NT2/D1 (cell line): ENCODE results near the gene MACF1.

Experiments used
- DNase-seq: peaks from one replicate; pipeline ENCODE4 v3.0.0-alpha.2; 2011; ENCODE audit warnings: low read depth, low spot score
- H3K27me3 ChIP-seq: 2 replicates; pipeline ENCODE4 v1.6.0; 2011; ENCODE audit warnings: mild to moderate bottlenecking; ENCODE audit not compliant: insufficient read length, insufficient read depth
- H3K36me3 ChIP-seq: 2 replicates; pipeline ENCODE4 v1.6.1; 2011; ENCODE audit warnings: mild to moderate bottlenecking, low read length, mixed read lengths; ENCODE audit not compliant: insufficient read depth, insufficient read length
- H3K4me1 ChIP-seq: 2 replicates; pipeline ENCODE4 v1.5.1; 2011; ENCODE audit not compliant: insufficient read depth, insufficient read length
- H3K4me3 ChIP-seq: 2 replicates; pipeline ENCODE4 v1.5.1; 2011; ENCODE audit warnings: low read depth; ENCODE audit not compliant: insufficient read length
- H3K9ac ChIP-seq: 2 replicates; pipeline ENCODE4 v1.6.0; 2011; ENCODE audit warnings: low read depth; ENCODE audit not compliant: insufficient read length
- H3K9me3 ChIP-seq: 2 replicates; pipeline ENCODE4 v1.5.1; 2011; ENCODE audit warnings: mild to moderate bottlenecking, low read length; ENCODE audit not compliant: insufficient read depth
- SUZ12 ChIP-seq: IDR thresholded peaks from 2 replicates; pipeline ENCODE4 v1.6.1; 2011; ENCODE audit not compliant: insufficient read length, insufficient read depth; ENCODE audit errors: extremely low read depth
- YY1 ChIP-seq: IDR thresholded peaks from 2 replicates; pipeline ENCODE4 v1.6.1; 2011; ENCODE audit not compliant: insufficient read length, insufficient read depth
- ZNF274 ChIP-seq: IDR thresholded peaks from 2 replicates; pipeline ENCODE4 v1.6.1; 2011; ENCODE audit warnings: mild to moderate bottlenecking, low read depth, low read length

Gene MACF1

DNA sequence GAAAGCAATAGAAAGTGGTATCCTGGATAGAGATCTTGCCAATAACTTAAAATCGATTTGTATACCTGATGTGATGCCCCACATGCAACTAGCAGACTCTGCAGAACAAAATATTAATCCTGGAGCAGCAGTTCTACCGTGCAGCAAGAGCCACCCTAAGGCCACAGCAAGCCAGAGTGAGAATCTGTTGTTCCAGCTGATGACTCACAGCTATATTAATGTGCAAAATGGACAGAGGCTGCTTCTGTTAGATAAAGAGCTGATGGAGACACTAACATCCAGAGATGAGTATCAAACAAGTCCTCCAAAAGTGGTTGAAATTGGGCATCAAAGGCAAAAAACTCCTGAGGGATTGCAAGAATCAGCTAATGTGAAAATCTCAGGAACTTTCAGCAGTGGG, 127.8 kb downstream of the MACF1 start:
- H3K9me3 ChIP-seq = no peaks in the 10 kb centered on the region

DNA sequence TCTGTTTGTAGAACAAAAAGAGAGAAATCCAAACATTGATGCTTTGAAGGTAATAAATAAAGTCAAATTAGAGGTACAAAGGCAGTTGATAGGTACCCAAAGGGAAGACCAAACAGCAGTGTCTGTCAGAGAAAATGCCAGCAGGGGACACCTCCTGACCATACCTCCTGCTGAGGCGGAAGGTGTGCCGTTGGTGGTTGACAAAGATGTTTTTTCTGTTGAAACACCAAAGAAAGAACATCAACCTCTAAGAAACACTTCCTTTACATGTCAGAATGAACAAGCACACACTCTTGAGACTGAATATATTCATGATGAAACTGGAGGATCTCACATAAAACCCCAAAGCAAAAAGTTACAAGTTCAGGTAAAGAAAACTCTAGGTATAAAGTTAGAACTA, 128.3 kb downstream of the MACF1 start:
- Histone ChIP-seq H3K36me3 (peaks cover 89% of the 10 kb centered on the region), H3K27me3 (no peaks in the 10 kb centered on the region), H3K9ac (no peak overlapping the region), H3K4me3 (no peak overlapping the region), H3K9me3 (no peaks in the 10 kb centered on the region), H3K4me1 (no peaks in the 10 kb centered on the region)
- DNase-seq = no peak
- TF ChIP-seq SUZ12 (no peak), YY1 (no peak), ZNF274 (no peak)

More for the DNA sequence above, 127.8 kb downstream of the MACF1 start:
- Histone ChIP-seq H3K4me1 (no peaks in the 10 kb centered on the region), H3K36me3 (peaks cover 91% of the 10 kb centered on the region), H3K27me3 (no peaks in the 10 kb centered on the region), H3K9ac (no peak overlapping the region), H3K4me3 (no peak overlapping the region)
- TF ChIP-seq ZNF274 (no peak), SUZ12 (no peak), YY1 (no peak)
- no peak for DNase-seq

DNA sequence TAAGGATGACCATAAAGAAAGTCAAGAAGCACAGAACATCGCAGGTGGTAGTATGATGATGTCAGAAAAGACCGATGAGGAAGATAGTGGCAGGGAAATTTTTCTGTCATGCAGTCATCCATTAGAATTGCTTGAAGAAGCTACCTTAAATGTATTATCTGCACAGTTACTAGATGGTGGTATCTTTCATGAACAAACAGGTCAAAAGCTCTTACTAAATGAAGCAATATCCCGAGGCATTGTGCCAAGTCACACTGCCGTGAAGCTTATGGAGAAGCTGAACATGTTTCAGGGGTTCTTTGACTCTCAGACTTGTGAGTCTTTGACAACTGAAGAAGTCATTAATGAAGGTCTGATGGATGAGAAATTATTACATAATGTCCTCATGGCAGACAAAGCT, 128.8 kb downstream of the MACF1 start:
- Histone ChIP-seq H3K4me3 (no peak overlapping the region), H3K4me1 (no peaks in the 10 kb centered on the region), H3K9me3 (no peaks in the 10 kb centered on the region), H3K9ac (no peak overlapping the region), H3K36me3 (peaks cover 89% of the 10 kb centered on the region), H3K27me3 (no peaks in the 10 kb centered on the region)
- TF ChIP-seq SUZ12 (no peak), ZNF274 (no peak)
- DNase-seq = no peak

DNA sequence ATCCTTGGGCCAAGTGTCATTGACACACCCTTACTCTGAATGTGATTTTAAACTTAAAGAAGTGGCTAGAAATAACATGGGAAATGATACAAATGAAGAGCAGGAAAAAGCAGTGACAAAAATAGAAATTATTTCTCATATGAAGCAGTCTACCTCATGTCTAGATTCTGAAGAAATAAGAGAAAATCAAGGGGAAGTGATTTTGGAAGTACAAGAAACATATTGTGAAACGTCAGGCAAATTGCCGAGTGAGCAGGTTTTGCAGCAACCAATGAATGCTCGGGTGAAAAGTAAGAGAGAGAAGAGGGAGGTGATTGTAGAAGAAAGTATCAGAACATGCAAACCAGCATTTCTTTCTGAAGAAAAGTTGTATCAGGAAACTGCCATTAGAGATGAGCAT, 130.7 kb downstream of the MACF1 start:
- Histone ChIP-seq H3K27me3 (no peaks in the 10 kb centered on the region), H3K36me3 (peaks cover 93% of the 10 kb centered on the region), H3K9ac (no peak overlapping the region), H3K4me1 (no peaks in the 10 kb centered on the region), H3K4me3 (no peak overlapping the region), H3K9me3 (no peaks in the 10 kb centered on the region)
- no peak for TF ChIP-seq YY1
- TF ChIP-seq SUZ12 = no peak
- no peak for DNase-seq

DNA sequence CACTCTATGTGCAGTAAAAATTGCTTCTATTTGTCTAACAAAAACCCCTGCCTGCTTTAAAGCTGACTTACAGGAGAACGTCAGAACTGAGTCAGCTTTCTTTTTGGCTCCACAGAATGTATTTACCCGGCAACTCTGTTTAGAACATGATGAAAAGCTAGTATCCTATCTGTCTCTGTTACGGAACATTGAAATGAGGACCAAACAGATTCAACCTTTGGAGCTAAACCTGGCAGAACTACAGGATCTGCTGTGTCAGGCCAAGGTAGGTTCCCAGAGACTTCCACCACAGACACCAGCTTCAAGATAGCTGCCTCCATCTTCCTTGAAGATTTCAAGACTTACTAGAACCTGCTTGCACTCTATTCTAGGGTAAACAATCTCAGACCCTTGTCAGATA, 132.6 kb downstream of the MACF1 start:
- no peaks in the 10 kb centered on the region for H3K9me3 ChIP-seq
- no peaks in the 10 kb centered on the region for H3K4me1 ChIP-seq
- no peaks in the 10 kb centered on the region for H3K27me3 ChIP-seq
- no peak for DNase-seq
- TF ChIP-seq YY1 = no peak
- no peak for TF ChIP-seq SUZ12
- no peak for TF ChIP-seq ZNF274
- H3K36me3 ChIP-seq = peaks cover 89% of the 10 kb centered on the region
- no peak overlapping the region for H3K9ac ChIP-seq
- H3K4me3 ChIP-seq = no peak overlapping the region

DNA sequence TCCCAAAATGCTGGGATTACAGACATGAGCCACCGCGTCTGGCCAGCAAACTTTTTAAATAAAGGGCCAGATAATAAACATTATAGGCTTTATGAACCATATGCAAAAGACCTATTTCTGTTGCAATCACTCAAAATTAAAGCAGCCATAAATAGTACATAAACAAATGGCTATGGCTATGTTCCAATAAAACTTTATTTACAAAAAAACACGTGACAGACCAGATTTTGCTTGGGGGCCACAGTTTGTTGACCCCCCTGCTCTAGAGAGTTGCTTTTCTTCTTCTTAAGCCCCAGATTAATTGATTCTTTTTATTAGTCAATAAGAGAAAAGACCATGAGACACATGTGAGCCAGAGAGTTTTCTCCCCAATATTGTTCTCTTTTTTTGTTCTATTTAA, 138.3 kb downstream of the MACF1 start:
- H3K4me3 ChIP-seq = no peak overlapping the region
- no peak overlapping the region for H3K9ac ChIP-seq
- DNase-seq = no peak
- TF ChIP-seq YY1 (no peak), SUZ12 (no peak), ZNF274 (no peak)
- peaks cover 76% of the 10 kb centered on the region for H3K36me3 ChIP-seq
- H3K9me3 ChIP-seq = no peaks in the 10 kb centered on the region
- H3K27me3 ChIP-seq = no peaks in the 10 kb centered on the region
- H3K4me1 ChIP-seq = no peaks in the 10 kb centered on the region

DNA sequence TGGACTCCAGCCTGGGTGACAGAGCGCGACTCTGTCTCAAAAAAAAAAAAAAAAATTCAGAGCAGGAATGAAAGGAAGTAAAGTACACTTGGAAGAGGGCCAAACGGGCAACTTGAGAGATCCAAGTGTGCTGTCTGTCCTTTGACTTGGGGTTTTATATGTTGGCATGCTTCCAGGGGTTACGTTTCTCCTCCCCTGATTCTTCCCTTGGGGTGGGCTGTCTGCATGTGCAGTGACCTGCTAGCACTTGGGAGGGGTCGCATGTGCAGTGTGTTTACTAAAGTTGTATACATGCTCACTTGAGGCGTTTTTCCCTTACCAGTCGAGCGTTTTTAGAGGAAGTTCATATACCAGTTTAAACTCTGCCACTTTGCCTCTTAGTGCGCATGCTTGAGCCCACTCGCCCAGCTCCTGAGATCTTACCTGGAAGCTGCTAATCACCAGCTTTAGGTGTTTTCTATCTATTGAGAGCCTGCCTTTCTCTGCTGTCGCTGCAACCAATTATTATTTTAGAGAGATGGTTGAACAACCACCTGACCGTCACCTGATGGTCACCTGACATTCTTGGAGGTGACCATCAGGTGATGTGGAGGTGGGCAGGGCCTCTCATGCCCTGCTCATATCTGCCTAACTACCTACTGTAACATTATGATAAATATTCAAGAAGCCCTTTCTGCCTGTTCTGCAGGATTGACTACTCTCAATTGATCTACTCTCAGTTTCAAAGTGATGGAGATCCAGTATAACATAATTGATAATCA, 140.1 kb downstream of the MACF1 start:
- H3K36me3 ChIP-seq = peaks cover 76% of the 10 kb centered on the region

DNA sequence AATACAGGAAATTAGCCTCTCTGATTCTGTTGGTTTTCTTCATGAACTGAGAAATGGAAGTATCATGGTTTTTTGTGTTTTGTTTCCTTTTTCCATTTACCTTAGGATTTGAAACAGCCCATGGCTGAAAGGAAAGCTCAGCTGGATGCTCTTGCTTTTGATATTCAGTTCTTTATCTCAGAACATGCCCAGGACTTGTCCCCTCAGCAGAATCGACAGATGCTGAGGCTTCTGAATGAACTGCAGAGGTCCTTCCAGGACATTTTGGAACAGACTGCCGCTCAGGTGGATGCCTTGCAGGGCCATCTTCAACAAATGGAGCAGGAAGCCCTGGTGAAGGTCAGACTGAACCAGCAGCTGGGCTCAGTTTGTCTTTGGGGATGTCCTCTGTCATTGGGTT, 142.4 kb downstream of the MACF1 start:
- H3K4me3 ChIP-seq = no peak overlapping the region

More for the DNA sequence above, 140.1 kb downstream of the MACF1 start:
- Histone ChIP-seq H3K9ac (no peak overlapping the region), H3K4me1 (no peaks in the 10 kb centered on the region), H3K9me3 (no peaks in the 10 kb centered on the region), H3K4me3 (no peak overlapping the region), H3K27me3 (no peaks in the 10 kb centered on the region)
- no peak for DNase-seq
- TF ChIP-seq SUZ12 (no peak), ZNF274 (no peak), YY1 (no peak)

More for the DNA sequence above, 142.4 kb downstream of the MACF1 start:
- H3K9ac ChIP-seq = no peak overlapping the region
- peaks cover 84% of the 10 kb centered on the region for H3K36me3 ChIP-seq
- no peaks in the 10 kb centered on the region for H3K27me3 ChIP-seq
- DNase-seq = no peak
- no peaks in the 10 kb centered on the region for H3K9me3 ChIP-seq
- no peaks in the 10 kb centered on the region for H3K4me1 ChIP-seq
- TF ChIP-seq YY1 (no peak), ZNF274 (no peak), SUZ12 (no peak)
